OCI-LY1 (cell line): Measurements from ENCODE around the gene MET.

Experiments used
- EZH2 ChIP-seq: fragments of 200-600 bp; sonication (generic), shearing (Covaris generic); IDR thresholded peaks from 2 replicates; pipeline ENCODE4 v1.8.0; 2017; ENCODE audit warnings: borderline replicate concordance, mixed run types, mild to moderate bottlenecking, antibody characterized with exemption, low read length, moderate library complexity, mixed read lengths
- TF ChIP-seq, protein P1 (sequence below): fragments of 200-600 bp; sonication (generic), shearing (Covaris generic); IDR thresholded peaks from 2 replicates; pipeline ENCODE4 v1.5.1; 2017; ENCODE audit warnings: mild to moderate bottlenecking, antibody characterized with exemption, low read length, moderate library complexity, mixed read lengths

DNA sequence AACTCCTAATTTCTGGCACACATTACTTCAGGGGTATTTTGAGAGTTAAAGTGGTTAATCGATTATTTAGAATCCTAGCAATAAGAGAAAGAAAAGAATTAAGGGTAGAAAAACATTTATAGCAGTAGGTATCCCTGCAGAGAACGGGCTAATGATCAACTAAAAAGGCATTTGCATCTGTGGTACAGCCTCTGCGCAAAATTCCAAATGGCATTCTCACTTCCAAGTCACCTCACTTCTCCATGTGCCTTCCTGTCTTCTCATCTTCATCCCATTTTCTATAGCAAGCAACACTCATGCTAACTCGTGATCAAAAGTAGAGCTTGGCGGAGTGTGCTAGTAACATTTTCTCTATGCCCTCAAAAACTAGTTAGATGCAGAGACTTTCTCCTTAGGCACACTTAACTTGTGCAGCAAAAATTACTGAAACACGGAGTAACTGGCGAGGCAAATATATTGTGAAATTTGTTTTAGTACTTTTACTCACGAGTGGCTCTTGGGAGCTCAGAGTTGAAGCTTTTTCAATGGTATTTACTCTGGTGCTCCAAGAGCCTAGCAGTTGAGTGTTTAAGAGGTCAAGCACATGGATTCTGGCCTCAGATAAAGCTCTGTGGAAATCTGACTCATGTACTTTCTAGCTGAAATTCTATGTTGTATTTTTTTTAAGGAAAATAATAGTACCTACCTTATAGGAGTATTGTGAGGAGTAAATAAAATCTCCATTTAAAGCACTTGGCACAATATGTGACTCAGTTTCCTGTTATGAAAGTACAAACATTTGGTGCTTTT lies 65.1 kb downstream of the MET start:
- TF ChIP-seq, protein P1, sequence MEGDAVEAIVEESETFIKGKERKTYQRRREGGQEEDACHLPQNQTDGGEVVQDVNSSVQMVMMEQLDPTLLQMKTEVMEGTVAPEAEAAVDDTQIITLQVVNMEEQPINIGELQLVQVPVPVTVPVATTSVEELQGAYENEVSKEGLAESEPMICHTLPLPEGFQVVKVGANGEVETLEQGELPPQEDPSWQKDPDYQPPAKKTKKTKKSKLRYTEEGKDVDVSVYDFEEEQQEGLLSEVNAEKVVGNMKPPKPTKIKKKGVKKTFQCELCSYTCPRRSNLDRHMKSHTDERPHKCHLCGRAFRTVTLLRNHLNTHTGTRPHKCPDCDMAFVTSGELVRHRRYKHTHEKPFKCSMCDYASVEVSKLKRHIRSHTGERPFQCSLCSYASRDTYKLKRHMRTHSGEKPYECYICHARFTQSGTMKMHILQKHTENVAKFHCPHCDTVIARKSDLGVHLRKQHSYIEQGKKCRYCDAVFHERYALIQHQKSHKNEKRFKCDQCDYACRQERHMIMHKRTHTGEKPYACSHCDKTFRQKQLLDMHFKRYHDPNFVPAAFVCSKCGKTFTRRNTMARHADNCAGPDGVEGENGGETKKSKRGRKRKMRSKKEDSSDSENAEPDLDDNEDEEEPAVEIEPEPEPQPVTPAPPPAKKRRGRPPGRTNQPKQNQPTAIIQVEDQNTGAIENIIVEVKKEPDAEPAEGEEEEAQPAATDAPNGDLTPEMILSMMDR: no peak
- TF ChIP-seq EZH2: no peak
